Myocyte (in vitro differentiated cells): Measurements from ENCODE around the gene SPATA16. TPM values are rescaled to one million over a fixed set of nuclear protein-coding genes. Genes with fewer than 3 reads are reported as not detected.
"Not testable (repeated sequence)": the region's sequence is repeated elsewhere in the genome, so short reads cannot be mapped to it uniquely, and the experiment has no call there.

ENCODE experiments used
- DNase-seq: peaks from one replicate; pipeline ENCODE4 v3.0.0-alpha.2; 2012; ENCODE audit warnings: low read depth
- total RNA-seq: library from RNA; depleted of rRNA; stranded (reverse); fragments of >200 nt; gene quantifications from 2 replicates; pipeline ENCODE4 v1.2.3, GENCODE V29; 2014

Gene SPATA16
- total RNA-seq, 1 donor from 2014 or later, result not detected

DNA sequence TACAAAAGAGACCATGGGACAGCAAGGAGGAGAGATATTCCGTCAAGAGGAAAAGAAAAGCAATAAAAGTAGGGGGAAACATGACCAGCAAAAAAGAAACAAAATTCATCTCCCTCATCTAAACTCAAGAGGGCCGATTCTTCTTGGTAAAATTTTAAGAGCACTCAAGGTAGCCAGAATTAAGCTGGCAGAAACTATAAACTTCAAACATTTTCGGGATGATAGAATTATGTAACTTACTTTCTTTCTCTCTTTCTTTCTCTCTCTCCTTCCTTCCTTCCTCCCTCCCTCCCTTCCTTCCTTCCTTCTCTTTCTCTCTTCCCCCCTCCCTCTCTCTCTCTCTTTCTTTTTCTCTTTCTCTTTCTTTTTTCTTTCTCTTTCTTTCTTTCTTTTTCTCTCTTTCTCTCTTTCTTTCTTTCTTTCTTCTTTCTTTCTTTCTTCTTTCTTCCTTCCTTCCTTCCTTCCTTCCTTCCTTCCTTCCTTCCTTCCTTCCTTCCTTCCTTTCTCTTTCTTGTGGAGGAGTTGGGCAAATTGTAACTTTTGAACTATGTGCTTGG, 180.3 kb downstream of the SPATA16 start:
- DNase-seq, result not testable (repeated sequence)

DNA sequence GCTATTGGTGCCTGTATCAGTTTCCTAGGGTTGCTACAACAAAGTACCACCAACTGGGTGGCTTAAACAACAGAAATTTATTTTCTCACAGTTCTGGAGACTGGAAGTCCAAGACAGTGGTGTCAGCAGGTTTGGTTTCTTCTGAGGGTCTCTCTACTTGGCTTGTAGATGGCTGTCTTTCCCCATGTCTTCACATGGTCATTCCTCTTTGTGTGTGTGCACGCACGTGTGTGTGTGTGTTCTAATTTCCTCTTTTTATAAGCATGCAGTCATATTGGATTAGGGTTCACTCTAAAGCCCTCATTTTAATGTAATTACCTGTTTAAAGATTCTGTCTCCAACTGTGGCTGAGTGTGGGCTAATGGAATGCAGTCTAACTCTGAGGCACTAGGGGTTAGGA, 182.5 kb downstream of the SPATA16 start:
- DNase-seq, result no peak

DNA sequence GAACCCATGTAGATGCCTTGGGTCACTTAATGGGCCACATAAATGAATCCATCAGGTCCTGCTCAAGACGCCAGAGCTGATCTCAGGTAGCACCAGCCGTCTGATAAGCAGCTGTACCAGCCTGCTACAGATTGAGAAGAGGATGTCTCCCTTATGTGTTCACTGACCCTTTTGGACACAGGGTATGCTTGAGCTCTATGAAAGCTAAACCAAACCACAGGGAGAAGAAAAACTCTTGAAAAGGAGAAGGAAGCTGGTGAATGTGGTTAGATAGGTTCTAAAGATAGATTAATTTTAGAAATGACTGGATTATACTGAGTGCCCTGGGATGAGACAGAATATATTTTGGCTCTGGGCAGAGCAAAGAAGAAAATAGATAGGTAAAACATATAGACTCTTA, 187.5 kb downstream of the SPATA16 start:
- DNase-seq, result no peak

DNA sequence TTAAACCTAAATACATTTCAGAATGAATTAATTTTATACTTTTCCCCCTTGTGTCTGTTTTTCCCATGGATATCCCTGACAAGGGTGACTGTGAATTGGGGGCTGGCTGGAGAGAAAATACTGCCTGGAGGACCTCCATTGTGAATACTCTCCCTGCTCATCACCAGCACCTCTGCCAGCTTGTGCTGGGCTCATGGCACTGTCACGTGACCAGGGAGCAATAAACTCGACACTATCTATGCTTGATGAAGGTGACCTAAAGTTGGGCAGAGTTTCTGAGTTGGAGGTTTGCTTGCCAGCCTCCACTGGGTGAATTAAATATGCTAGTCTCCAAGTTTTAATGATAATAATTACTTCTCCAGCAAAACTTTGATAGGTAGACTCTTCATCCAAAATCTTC, 189.5 kb downstream of the SPATA16 start:
- DNase-seq, result no peak

- DNase-seq, result no peak
These were observed 195.0 kb downstream of the SPATA16 start for GRCh38 chr3:172946061-172946460.

GRCh38 chr3:172939651-172940293, 201.3 kb downstream of the SPATA16 start:
- DNase-seq, result peak; percentile 13

DNA sequence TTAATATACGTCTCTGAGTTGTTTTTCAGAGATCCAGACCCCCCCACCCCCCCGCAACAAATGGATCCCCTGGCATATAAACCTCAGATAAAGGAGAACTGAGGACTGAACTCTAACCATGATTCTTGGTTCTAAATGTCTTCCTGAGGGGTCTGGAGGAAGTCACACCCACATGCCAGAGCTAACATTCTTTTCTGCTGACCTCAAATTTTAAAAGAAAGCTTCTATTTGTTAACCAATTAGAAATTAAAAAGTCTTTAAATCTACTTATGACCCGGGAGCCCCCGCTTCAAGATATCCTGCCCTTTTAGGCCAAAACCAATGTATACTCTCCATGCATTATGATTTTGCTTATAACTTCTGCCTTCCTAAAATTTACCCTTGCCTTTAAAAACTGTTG, 202.2 kb downstream of the SPATA16 start:
- DNase-seq, result no peak

DNA sequence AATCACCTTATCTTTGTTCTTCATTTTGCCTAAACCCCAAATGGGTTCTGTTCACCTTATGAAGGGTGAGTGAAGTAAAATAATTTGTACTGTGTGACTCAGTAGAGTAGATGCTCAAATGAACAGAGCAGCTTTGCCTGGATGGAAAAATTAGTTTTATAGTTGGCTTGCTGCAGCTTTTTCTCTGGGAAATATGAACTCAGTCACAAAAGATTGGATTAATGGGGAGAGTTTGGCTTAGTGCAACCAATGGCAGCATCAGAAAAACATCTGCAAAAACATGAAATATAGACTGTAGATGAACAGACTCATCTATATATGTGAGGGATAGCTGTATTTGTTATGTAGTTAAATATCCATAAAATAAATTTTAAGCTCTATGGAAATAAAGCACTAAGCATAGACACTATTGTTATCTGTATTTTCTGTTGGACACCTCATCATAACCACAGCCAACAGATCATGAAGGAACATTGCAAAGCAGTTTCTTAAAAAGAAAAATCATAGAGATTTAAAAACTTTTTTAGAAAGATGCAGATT, 209.2 kb downstream of the SPATA16 start:
- DNase-seq, result no peak

DNA sequence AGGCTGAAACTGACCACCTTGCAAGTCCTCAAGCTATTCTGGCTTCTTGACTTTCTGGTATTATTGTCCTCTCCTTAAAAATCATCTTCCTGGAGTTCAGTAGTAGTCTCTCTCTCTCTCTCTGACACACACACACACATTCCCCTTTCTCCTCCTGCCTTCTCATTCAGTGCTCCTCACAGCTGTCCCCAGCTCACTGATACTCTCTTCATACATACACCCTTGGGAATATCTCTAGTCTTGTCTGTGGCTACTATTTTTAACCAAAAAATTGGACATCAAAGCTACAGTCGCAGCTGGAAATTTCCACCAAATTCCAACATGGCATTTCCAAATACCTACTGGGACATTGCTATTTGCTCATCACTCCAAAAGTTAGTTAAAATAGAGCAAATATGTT, 211.6 kb downstream of the SPATA16 start:
- DNase-seq, result peak; percentile 53

- no peak for DNase-seq
These were observed 216.5 kb downstream of the SPATA16 start for GRCh38 chr3:172924546-172924945.

GRCh38 chr3:172919297-172919683, 221.7 kb downstream of the SPATA16 start:
- no peak for DNase-seq

GRCh38 chr3:172918568-172919296, 222.3 kb downstream of the SPATA16 start:
- no peak for DNase-seq

DNA sequence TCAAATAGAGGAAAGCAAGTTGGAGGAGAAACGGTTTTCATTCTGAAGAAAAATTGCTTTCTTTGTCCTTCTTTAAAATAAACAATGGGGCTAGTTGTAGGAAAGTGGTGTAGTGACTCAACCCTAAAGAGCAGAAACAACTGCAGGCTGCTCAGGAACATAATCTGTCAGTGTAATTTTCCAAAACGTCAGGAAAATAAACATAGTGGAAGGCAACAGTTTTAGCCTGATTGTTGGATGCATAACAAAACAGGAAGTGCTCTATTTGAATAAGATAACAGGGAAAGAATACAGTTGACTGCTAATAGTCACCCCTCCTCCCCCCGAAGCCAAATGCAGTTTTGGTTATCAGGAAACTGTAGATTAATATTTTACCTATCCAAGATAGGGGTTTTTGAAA, 222.9 kb downstream of the SPATA16 start:
- DNase-seq, result peak; percentile 41

- DNase-seq, result no peak
These were observed 225.0 kb downstream of the SPATA16 start for GRCh38 chr3:172915911-172916514.

GRCh38 chr3:172914854-172915253, 226.2 kb downstream of the SPATA16 start:
- no peak for DNase-seq

DNA sequence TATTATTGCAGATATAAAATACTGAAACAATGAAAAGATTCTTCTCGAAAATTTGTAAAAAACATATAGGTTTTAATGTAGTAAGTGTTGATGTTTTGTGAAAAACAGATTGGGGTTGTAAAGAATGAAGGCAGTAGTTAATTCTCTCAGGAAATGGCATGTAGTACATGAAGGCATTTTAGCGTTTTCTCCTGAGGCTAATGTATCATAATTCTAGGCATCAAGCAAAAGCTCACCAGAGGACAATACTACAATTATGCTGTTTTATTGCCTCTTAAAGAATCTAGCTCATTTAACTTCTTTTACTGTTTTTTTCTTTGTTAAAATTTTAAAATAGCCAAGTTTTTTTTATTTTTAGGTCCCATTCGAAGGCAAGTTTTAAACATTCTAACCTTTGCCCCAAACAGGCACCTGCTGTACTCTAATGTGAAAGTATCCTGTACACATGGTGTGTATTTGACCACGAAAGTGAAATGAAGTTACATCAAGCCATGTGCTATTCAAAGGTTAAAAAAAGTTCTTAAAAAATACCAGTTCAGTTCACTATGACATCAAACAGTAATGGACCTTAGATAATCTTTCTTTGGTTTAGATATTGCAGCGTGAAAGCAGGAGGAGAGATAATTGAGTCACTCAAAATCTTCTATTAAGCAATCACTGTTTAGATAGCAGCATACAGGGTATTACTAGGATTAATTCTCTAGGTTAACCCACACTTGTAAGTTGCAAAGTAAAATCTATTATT, 227.0 kb downstream of the SPATA16 start:
- no peak for DNase-seq

- no peak for DNase-seq
These were observed 229.9 kb downstream of the SPATA16 start for GRCh38 chr3:172911142-172911541.

DNA sequence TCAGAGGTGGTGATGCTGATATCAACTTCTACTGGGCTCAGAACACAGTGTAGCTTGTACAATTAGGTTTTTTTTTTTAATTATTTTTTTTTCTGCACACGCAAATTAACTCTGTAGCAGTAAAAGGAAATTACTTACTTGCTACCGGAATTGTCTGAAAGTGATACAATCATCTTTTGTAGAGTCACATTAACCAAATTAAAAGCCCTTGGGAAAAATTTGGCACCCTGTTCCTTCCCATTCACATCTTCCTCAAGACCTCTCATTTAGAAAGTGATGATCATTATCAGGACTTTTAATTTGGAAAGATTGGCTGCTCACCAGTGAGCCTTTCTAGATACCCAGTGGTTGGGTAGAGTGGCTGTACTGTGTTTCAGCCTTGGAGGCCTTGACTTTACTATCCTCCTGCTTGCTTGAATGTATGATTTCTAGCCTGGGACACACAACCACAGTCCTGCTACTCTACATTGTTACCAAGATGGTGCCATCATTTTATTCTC, 232.2 kb downstream of the SPATA16 start:
- DNase-seq, result no peak

GRCh38 chr3:172905451-172905850, 235.6 kb downstream of the SPATA16 start:
- no peak for DNase-seq

- DNase-seq, result peak; percentile 10
These were observed 236.2 kb downstream of the SPATA16 start for GRCh38 chr3:172904711-172905373.
